Esophagus squamous epithelium (tissue), 4 donors: ENCODE measurements around the gene SLC7A5.

ENCODE experiments used
- CTCF ChIP-seq, 6 experiments: fragments of 450-650 bp in 4 of 6; fragments of 200-600 bp in 2 of 6; sonication (generic) in 2 of 6; IDR thresholded peaks; one replicate each; pipeline ENCODE4 v1.5.1; 2016 to 2019; ENCODE audit warnings: antibody characterized with exemption in 6 of 6, mild to moderate bottlenecking in 4 of 6, moderate library complexity in 4 of 6
- POLR2A ChIP-seq, 4 donors: fragments of 450-650 bp; IDR thresholded peaks; one replicate each; pipeline ENCODE4 v1.6.1; 2017; ENCODE audit warnings: antibody characterized with exemption in 4 of 4, mild to moderate bottlenecking in 4 of 4, moderate library complexity in 3 of 4

GRCh38 chr16:87854053-87854906, 15.0 kb downstream of the SLC7A5 start:
- no peak for TF ChIP-seq CTCF (IDR thresholded peaks at IDR 0.05)
- TF ChIP-seq POLR2A (IDR thresholded peaks at IDR 0.05): no peak
